ENCODE data around the gene TRIM21.

- no peak for TF ChIP-seq POLR2A (IDR thresholded peaks at IDR 0.05)
- TF ChIP-seq CTCF (IDR thresholded peaks at IDR 0.05) = no peak
- no peak for TF ChIP-seq EP300 (IDR thresholded peaks at IDR 0.05)
- TF ChIP-seq POLR2AphosphoS5 (IDR thresholded peaks at IDR 0.05) = no peak
These were observed 40.4 kb upstream of the TRIM21 start for GRCh38 chr11:4433856-4434255.
